Stimulated activated naive CD8-positive, alpha-beta T cell treated with anti-CD3 and anti-CD28 coated beads, Interleukin-15, amount 100 ng/mL, for 72 hours (primary cell): ENCODE data around the gene MRPL12.
A peak's percentile ranks its signal among the peaks of the same experiment; 100 is the strongest.

Source experiments
- ATAC-seq: fragments of 150-1000 bp; cut with Tn5 transposase; 2 replicates; pipeline ENCODE4 v1.10.0; 2021; ENCODE audit warnings: mild to moderate bottlenecking, moderate library complexity
- DNase-seq, 2 donors: peaks; one replicate each; pipeline ENCODE4 v3.0.0; 2021 to 2022
- H3K27ac Mint-ChIP-seq, 2 donors: one replicate each; pipeline ENCODE4 v1.8.0; 2022; ENCODE audit warnings: mild to moderate bottlenecking in 2 of 2, mixed read lengths in 2 of 2, moderate library complexity in 2 of 2
- H3K27me3 Mint-ChIP-seq: one replicate; pipeline ENCODE4 v1.8.0; 2022; ENCODE audit warnings: mixed read lengths
- H3K4me1 Mint-ChIP-seq: one replicate; pipeline ENCODE4 v1.8.0; 2022; ENCODE audit warnings: mild to moderate bottlenecking, mixed read lengths
- H3K4me3 Mint-ChIP-seq, 2 donors: one replicate each; pipeline ENCODE4 v1.8.0; 2022; ENCODE audit warnings: mild to moderate bottlenecking in 2 of 2, mixed read lengths in 2 of 2, moderate library complexity in 1 of 2
- H3K9me3 Mint-ChIP-seq, 2 donors: one replicate each; pipeline ENCODE4 v1.8.0; 2022; ENCODE audit warnings: mixed read lengths in 2 of 2

The MRPL12 gene

GRCh38 chr17:81690549-81690948 is 12.6 kb upstream of the MRPL12 start:
- DNase-seq = no peak
- no peak overlapping the region for H3K4me3 Mint-ChIP-seq
- H3K9me3 Mint-ChIP-seq = no peaks in the 10 kb centered on the region
- no peaks in the 10 kb centered on the region for H3K27me3 Mint-ChIP-seq
- H3K27ac Mint-ChIP-seq = no peak overlapping the region
- no peak for ATAC-seq
- peaks cover 33% of the 10 kb centered on the region for H3K4me1 Mint-ChIP-seq

- Mint-ChIP-seq H3K4me1 (peaks cover 26% of the 10 kb centered on the region), H3K4me3 (no peak overlapping the region), H3K9me3 (no peaks in the 10 kb centered on the region), H3K27me3 (no peaks in the 10 kb centered on the region), H3K27ac (peak overlapping the region in 1 of 2 donors; percentile 64)
- DNase-seq = no peak
- no peak for ATAC-seq
Measured at GRCh38 chr17:81691196-81691595, 12.0 kb upstream of the MRPL12 start.

- Mint-ChIP-seq H3K4me3 (no peak overlapping the region), H3K9me3 (no peaks in the 10 kb centered on the region), H3K27me3 (no peaks in the 10 kb centered on the region), H3K4me1 (peaks cover 22% of the 10 kb centered on the region), H3K27ac (no peak overlapping the region)
- DNase-seq (no peak), ATAC-seq (no peak)
Measured at GRCh38 chr17:81691608-81692007, 11.6 kb upstream of the MRPL12 start.

- Mint-ChIP-seq H3K4me1 (peaks cover 20% of the 10 kb centered on the region), H3K27ac (peak overlapping the region in 1 of 2 donors; percentile 59), H3K4me3 (no peak overlapping the region), H3K27me3 (no peaks in the 10 kb centered on the region), H3K9me3 (no peaks in the 10 kb centered on the region)
- no peak for DNase-seq
- ATAC-seq = peak; percentile 17
Measured at GRCh38 chr17:81693509-81694210, 9.5 kb upstream of the MRPL12 start.

GRCh38 chr17:81694810-81695209 is 8.4 kb upstream of the MRPL12 start:
- DNase-seq (no peak), ATAC-seq (no peak)
- no peak overlapping the region for H3K27ac Mint-ChIP-seq
- H3K9me3 Mint-ChIP-seq = no peaks in the 10 kb centered on the region
- H3K4me1 Mint-ChIP-seq = peaks cover 11% of the 10 kb centered on the region
- no peak overlapping the region for H3K4me3 Mint-ChIP-seq
- H3K27me3 Mint-ChIP-seq = no peaks in the 10 kb centered on the region

GRCh38 chr17:81695211-81695610 is 8.0 kb upstream of the MRPL12 start:
- H3K27ac Mint-ChIP-seq = no peak overlapping the region
- H3K4me1 Mint-ChIP-seq = peaks cover 11% of the 10 kb centered on the region
- ATAC-seq (no peak), DNase-seq (no peak)
- H3K4me3 Mint-ChIP-seq = no peak overlapping the region
- no peaks in the 10 kb centered on the region for H3K9me3 Mint-ChIP-seq
- H3K27me3 Mint-ChIP-seq = no peaks in the 10 kb centered on the region

GRCh38 chr17:81695801-81696200 is 7.4 kb upstream of the MRPL12 start:
- H3K4me1 Mint-ChIP-seq = peaks cover 17% of the 10 kb centered on the region
- no peaks in the 10 kb centered on the region for H3K27me3 Mint-ChIP-seq
- H3K4me3 Mint-ChIP-seq = no peak overlapping the region
- H3K9me3 Mint-ChIP-seq = no peaks in the 10 kb centered on the region
- ATAC-seq (peak; percentile 14), DNase-seq (no peak)
- no peak overlapping the region for H3K27ac Mint-ChIP-seq

GRCh38 chr17:81696218-81696941 is 6.8 kb upstream of the MRPL12 start:
- ATAC-seq = peak; percentile 22
- Mint-ChIP-seq H3K4me1 (peaks cover 23% of the 10 kb centered on the region), H3K9me3 (no peaks in the 10 kb centered on the region), H3K27ac (no peak overlapping the region), H3K4me3 (no peak overlapping the region), H3K27me3 (no peaks in the 10 kb centered on the region)
- no peak for DNase-seq

- peaks cover 33% of the 10 kb centered on the region for H3K4me1 Mint-ChIP-seq
- no peaks in the 10 kb centered on the region for H3K9me3 Mint-ChIP-seq
- H3K27ac Mint-ChIP-seq = no peak overlapping the region
- no peak for DNase-seq
- no peak for ATAC-seq
- H3K4me3 Mint-ChIP-seq = no peak overlapping the region
- H3K27me3 Mint-ChIP-seq = no peaks in the 10 kb centered on the region
Measured at GRCh38 chr17:81697261-81698044, 5.7 kb upstream of the MRPL12 start.

- Mint-ChIP-seq H3K27me3 (no peaks in the 10 kb centered on the region), H3K27ac (peak overlapping the region in 1 of 2 donors; percentile 99), H3K9me3 (no peaks in the 10 kb centered on the region), H3K4me3 (peak overlapping the region; percentile 41 to 97), H3K4me1 (peaks cover 52% of the 10 kb centered on the region)
- DNase-seq = no peak
- no peak for ATAC-seq
Measured at GRCh38 chr17:81700353-81701287, 2.5 kb upstream of the MRPL12 start.

GRCh38 chr17:81701288-81702071 is 1.7 kb upstream of the MRPL12 start:
- Mint-ChIP-seq H3K4me1 (peaks cover 61% of the 10 kb centered on the region), H3K9me3 (no peaks in the 10 kb centered on the region), H3K4me3 (peak overlapping the region; percentile 94 to 97), H3K27ac (peak overlapping the region; percentile 87 to 99), H3K27me3 (no peaks in the 10 kb centered on the region)
- DNase-seq (no peak), ATAC-seq (no peak)

GRCh38 chr17:81703747-81704654 is 834 bp downstream of the MRPL12 start:
- Mint-ChIP-seq H3K4me3 (peak overlapping the region; percentile 94 to 97), H3K4me1 (peaks cover 61% of the 10 kb centered on the region), H3K27me3 (no peaks in the 10 kb centered on the region), H3K9me3 (no peaks in the 10 kb centered on the region), H3K27ac (peak overlapping the region; percentile 40 to 67)
- DNase-seq (peak in 1 of 2 donors; percentile 47), ATAC-seq (peak; percentile 24)

GRCh38 chr17:81705518-81706231 is 2.5 kb downstream of the MRPL12 start:
- H3K27me3 Mint-ChIP-seq = no peaks in the 10 kb centered on the region
- peaks cover 67% of the 10 kb centered on the region for H3K4me1 Mint-ChIP-seq
- H3K4me3 Mint-ChIP-seq = peak overlapping the region in 1 of 2 donors; percentile 30
- ATAC-seq = no peak
- peak overlapping the region; percentile 11 to 45 for H3K27ac Mint-ChIP-seq
- no peaks in the 10 kb centered on the region for H3K9me3 Mint-ChIP-seq
- DNase-seq = no peak
